Neural cell (in vitro differentiated cells): ENCODE results near the gene S100A11.

ENCODE experiments used
- EP300 ChIP-seq: fragments of 450-650 bp; conservative IDR thresholded peaks from 2 replicates; pipeline ENCODE4 v1.6.1; 2014; ENCODE audit warnings: antibody characterized with exemption, mild to moderate bottlenecking, moderate library complexity; ENCODE audit not compliant: poor library complexity, severe bottlenecking
- EZH2 ChIP-seq: fragments of 200-600, 300-800 bp; shearing (Covaris generic), sonication (generic); IDR thresholded peaks from 2 replicates; pipeline ENCODE4 v1.6.1; 2014; ENCODE audit warnings: antibody characterized with exemption, low read length, borderline replicate concordance, mild to moderate bottlenecking; ENCODE audit not compliant: insufficient read depth, poor library complexity, severe bottlenecking
- MXI1 ChIP-seq: fragments of 450-650 bp; conservative IDR thresholded peaks from 2 replicates; pipeline ENCODE4 v1.6.1; 2014; ENCODE audit warnings: antibody characterized with exemption, mild to moderate bottlenecking; ENCODE audit not compliant: poor library complexity, severe bottlenecking
- POLR2AphosphoS5 ChIP-seq: IDR thresholded peaks from 2 replicates; pipeline ENCODE4 v1.6.1; 2012
- RAD21 ChIP-seq: fragments of 450-650 bp; conservative IDR thresholded peaks from 2 replicates; pipeline ENCODE4 v1.6.1; 2014; ENCODE audit warnings: antibody characterized with exemption, mild to moderate bottlenecking, moderate library complexity
- SMC3 ChIP-seq: fragments of 450-650 bp; conservative IDR thresholded peaks from 2 replicates; pipeline ENCODE4 v1.6.1; 2014; ENCODE audit warnings: antibody characterized with exemption, mild to moderate bottlenecking, moderate library complexity; ENCODE audit not compliant: poor library complexity
- TAF1 ChIP-seq: IDR thresholded peaks from 2 replicates; pipeline ENCODE4 v1.6.1; 2012; ENCODE audit warnings: low read depth
- TF ChIP-seq, protein P1 (sequence below): fragments of 450-650 bp; IDR thresholded peaks from 2 replicates; pipeline ENCODE4 v1.5.1; 2014; ENCODE audit warnings: antibody characterized with exemption, mild to moderate bottlenecking, moderate library complexity; ENCODE audit not compliant: poor library complexity, severe bottlenecking
- TF ChIP-seq, protein P2 (sequence below): IDR thresholded peaks from 2 replicates; pipeline ENCODE4 v1.6.1; 2012; ENCODE audit warnings: borderline replicate concordance

GRCh38 chr1:152053375-152053774 is 16.6 kb upstream of the S100A11 start:
- TF ChIP-seq EZH2 (no peak), EP300 (no peak), POLR2AphosphoS5 (no peak), TAF1 (no peak), MXI1 (no peak), SMC3 (no peak), RAD21 (no peak)
- TF ChIP-seq, protein P1, sequence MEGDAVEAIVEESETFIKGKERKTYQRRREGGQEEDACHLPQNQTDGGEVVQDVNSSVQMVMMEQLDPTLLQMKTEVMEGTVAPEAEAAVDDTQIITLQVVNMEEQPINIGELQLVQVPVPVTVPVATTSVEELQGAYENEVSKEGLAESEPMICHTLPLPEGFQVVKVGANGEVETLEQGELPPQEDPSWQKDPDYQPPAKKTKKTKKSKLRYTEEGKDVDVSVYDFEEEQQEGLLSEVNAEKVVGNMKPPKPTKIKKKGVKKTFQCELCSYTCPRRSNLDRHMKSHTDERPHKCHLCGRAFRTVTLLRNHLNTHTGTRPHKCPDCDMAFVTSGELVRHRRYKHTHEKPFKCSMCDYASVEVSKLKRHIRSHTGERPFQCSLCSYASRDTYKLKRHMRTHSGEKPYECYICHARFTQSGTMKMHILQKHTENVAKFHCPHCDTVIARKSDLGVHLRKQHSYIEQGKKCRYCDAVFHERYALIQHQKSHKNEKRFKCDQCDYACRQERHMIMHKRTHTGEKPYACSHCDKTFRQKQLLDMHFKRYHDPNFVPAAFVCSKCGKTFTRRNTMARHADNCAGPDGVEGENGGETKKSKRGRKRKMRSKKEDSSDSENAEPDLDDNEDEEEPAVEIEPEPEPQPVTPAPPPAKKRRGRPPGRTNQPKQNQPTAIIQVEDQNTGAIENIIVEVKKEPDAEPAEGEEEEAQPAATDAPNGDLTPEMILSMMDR = no peak
- TF ChIP-seq, protein P2, sequence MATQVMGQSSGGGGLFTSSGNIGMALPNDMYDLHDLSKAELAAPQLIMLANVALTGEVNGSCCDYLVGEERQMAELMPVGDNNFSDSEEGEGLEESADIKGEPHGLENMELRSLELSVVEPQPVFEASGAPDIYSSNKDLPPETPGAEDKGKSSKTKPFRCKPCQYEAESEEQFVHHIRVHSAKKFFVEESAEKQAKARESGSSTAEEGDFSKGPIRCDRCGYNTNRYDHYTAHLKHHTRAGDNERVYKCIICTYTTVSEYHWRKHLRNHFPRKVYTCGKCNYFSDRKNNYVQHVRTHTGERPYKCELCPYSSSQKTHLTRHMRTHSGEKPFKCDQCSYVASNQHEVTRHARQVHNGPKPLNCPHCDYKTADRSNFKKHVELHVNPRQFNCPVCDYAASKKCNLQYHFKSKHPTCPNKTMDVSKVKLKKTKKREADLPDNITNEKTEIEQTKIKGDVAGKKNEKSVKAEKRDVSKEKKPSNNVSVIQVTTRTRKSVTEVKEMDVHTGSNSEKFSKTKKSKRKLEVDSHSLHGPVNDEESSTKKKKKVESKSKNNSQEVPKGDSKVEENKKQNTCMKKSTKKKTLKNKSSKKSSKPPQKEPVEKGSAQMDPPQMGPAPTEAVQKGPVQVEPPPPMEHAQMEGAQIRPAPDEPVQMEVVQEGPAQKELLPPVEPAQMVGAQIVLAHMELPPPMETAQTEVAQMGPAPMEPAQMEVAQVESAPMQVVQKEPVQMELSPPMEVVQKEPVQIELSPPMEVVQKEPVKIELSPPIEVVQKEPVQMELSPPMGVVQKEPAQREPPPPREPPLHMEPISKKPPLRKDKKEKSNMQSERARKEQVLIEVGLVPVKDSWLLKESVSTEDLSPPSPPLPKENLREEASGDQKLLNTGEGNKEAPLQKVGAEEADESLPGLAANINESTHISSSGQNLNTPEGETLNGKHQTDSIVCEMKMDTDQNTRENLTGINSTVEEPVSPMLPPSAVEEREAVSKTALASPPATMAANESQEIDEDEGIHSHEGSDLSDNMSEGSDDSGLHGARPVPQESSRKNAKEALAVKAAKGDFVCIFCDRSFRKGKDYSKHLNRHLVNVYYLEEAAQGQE = no peak
